K562 (cell line): ENCODE data around the gene DRGX. TPM values are rescaled to one million over a fixed set of nuclear protein-coding genes. Genes with fewer than 3 reads are reported as not detected.
A peak's percentile ranks its signal among the peaks of the same experiment; 100 is the strongest.

Experiments used
- ATAC-seq: fragments of 200-7000 bp; cut with Tn5 transposase; 3 replicates; pipeline ENCODE4 v1.9.1; 2020; ENCODE audit warnings: moderate library complexity
- BruUV-seq: library from RNA; stranded (reverse); fragments of 400-500 nt; replicated peaks from 2 replicates; lab custom pipeline; 2021; lab: Mats Ljungman, UMichigan
- CTCF ChIA-PET: fragments of 300-600 bp; formaldehyde crosslinking; extraction: SDS; loops from one replicate; lab custom pipeline; 2021; ENCODE audit warnings: low intra/inter-chr PET ratio; lab: Yijun Ruan, JAX
- POLR2A ChIA-PET: fragments of 300-600, 350-650 bp; sonication (Branson Sonifier 250); formaldehyde crosslinking; extraction: SDS; loops from one replicate; lab custom pipeline; 2021; ENCODE audit warnings: antibody characterized with exemption, inconsistent platforms; lab: Yijun Ruan, JAX
- DNase-seq, 4 experiments: peaks; one replicate each; pipeline versions ENCODE4 v3.0.0 to v3.0.0-alpha.2; 2011 to 2018; ENCODE audit warnings: low spot score in 3 of 4, mixed read lengths in 3 of 4; ENCODE audit errors: extremely low read depth in 1 of 4
- FAIRE-seq: peaks from 2 replicates; lab custom pipeline; 2011; peaks lifted over from hg19 to GRCh38; lab: Jason Lieb, UNC
- H2AFZ ChIP-seq: 2 replicates; pipeline ENCODE4 v1.6.0; 2011; ENCODE audit warnings: low read depth, low read length, control low read depth, inconsistent platforms
- H3K27ac ChIP-seq: fragments of 200-600 bp; 3 replicates; pipeline ENCODE4 v1.8.0; 2011; ENCODE audit warnings: low read depth, mild to moderate bottlenecking, control low read depth, inconsistent platforms, low read length, moderate library complexity, mixed read lengths; ENCODE audit errors: extremely low read depth
- H3K27me3 ChIP-seq, 2 experiments: fragments of 300-600 bp in 1 of 2; 2 replicates in 1 of 2; 3 replicates in 1 of 2; pipeline versions ENCODE4 v1.6.0 to v1.8.0; 2011; ENCODE audit warnings: inconsistent platforms in 2 of 2, low read length in 2 of 2, mild to moderate bottlenecking in 1 of 2, mixed read lengths in 1 of 2, moderate library complexity in 1 of 2; ENCODE audit not compliant: control insufficient read depth in 2 of 2, insufficient read depth in 2 of 2
- H3K36me3 ChIP-seq: fragments of 300-600 bp; 3 replicates; pipeline ENCODE4 v1.8.0; 2011; ENCODE audit warnings: mild to moderate bottlenecking, low read length, inconsistent platforms; ENCODE audit not compliant: control insufficient read depth, insufficient read depth
- H3K4me1 ChIP-seq, 2 experiments: fragments of 200-600 bp in 1 of 2; replicated peaks in 1 of 2; 2 replicates in 1 of 2; 3 replicates in 1 of 2; pipeline versions ENCODE4 v1.5.1 to v1.8.0; 2011; ENCODE audit warnings: inconsistent platforms in 2 of 2, low read length in 2 of 2, mild to moderate bottlenecking in 1 of 2, mixed read lengths in 1 of 2, moderate library complexity in 1 of 2; ENCODE audit not compliant: control insufficient read depth in 2 of 2, insufficient read depth in 2 of 2
- H3K4me2 ChIP-seq: 2 replicates; pipeline ENCODE4 v1.6.1; 2011; ENCODE audit warnings: low read length, control low read depth, inconsistent platforms, mixed read lengths; ENCODE audit not compliant: insufficient read depth
- H3K4me3 ChIP-seq: fragments of 200-600 bp; sonication (generic), shearing (Covaris generic); 2 replicates; pipeline ENCODE4 v1.5.1; 2016; ENCODE audit warnings: control low read depth, inconsistent platforms
- H3K79me2 ChIP-seq: fragments of 200-600 bp; 3 replicates; pipeline ENCODE4 v1.8.0; 2011; ENCODE audit warnings: low read length, inconsistent platforms; ENCODE audit not compliant: control insufficient read depth, insufficient read depth
- H3K9ac ChIP-seq, 2 experiments: 2 replicates each; pipeline versions ENCODE4 v1.6.0 to v1.6.1; 2011; ENCODE audit warnings: low read depth in 2 of 2, low read length in 2 of 2, control low read depth in 1 of 2, inconsistent platforms in 1 of 2, mild to moderate bottlenecking in 1 of 2, mixed read lengths in 1 of 2; ENCODE audit not compliant: insufficient read depth in 1 of 2
- H3K9me1 ChIP-seq: one replicate; pipeline ENCODE4 v1.6.0; 2011; ENCODE audit warnings: inconsistent platforms, mild to moderate bottlenecking, low read length, moderate library complexity; ENCODE audit not compliant: control insufficient read depth, insufficient read depth
- H3K9me3 ChIP-seq: replicated peaks from 2 replicates; pipeline ENCODE4 v1.5.1; 2011; ENCODE audit warnings: low read depth, low read length, inconsistent platforms; ENCODE audit not compliant: control insufficient read depth, insufficient read depth
- H4K20me1 ChIP-seq: replicated peaks from 2 replicates; pipeline ENCODE4 v1.6.1; 2011; ENCODE audit warnings: low read length, inconsistent platforms, mixed read lengths; ENCODE audit not compliant: control insufficient read depth, insufficient read depth
- ARNT ChIP-seq, 2 experiments: fragments of 450-650 bp; IDR thresholded peaks; 2 replicates each; pipeline ENCODE4 v1.6.1; 2016; ENCODE audit warnings: mild to moderate bottlenecking in 1 of 2
- CEBPB ChIP-seq: fragments of 450-650 bp; IDR thresholded peaks from 2 replicates; pipeline ENCODE4 v1.6.1; 2016; ENCODE audit warnings: missing genetic modification characterization, missing compliant biosample characterization
- CEBPG ChIP-seq, 3 experiments: fragments of 200-800 bp in 1 of 3; sonication (Bioruptor generic) in 1 of 3; sonication (generic) in 1 of 3; formaldehyde crosslinking in 1 of 3; IDR thresholded peaks in 2 of 3; conservative IDR thresholded peaks in 1 of 3; 2 replicates each; pipeline versions ENCODE4 v1.6.1 to v1.8.0; 2016 to 2022; ENCODE audit warnings: missing compliant biosample characterization in 2 of 3, missing genetic modification characterization in 2 of 3, mild to moderate bottlenecking in 1 of 3, missing genetic modification reagents in 1 of 3
- CXXC5 ChIP-seq: fragments of 250-450 bp; sonication (Bioruptor Pico); IDR thresholded peaks from 2 replicates; pipeline ENCODE4 v1.8.0; 2022; ENCODE audit warnings: inconsistent platforms, mild to moderate bottlenecking, moderate library complexity
- KDM1A ChIP-seq, 2 experiments: fragments of 450-650 bp; IDR thresholded peaks; 2 replicates each; pipeline ENCODE4 v1.6.1; 2016; ENCODE audit warnings: mild to moderate bottlenecking in 2 of 2
- KLF10 ChIP-seq: fragments of 250-450 bp; sonication (Bioruptor Pico); IDR thresholded peaks from 2 replicates; pipeline ENCODE4 v1.6.1; 2021; ENCODE audit warnings: matching md5 sums
- SRSF3 ChIP-seq: fragments of 200-400 bp; formaldehyde crosslinking; IDR thresholded peaks from 2 replicates; pipeline ENCODE4 v1.6.1; 2016; ENCODE audit warnings: mild to moderate bottlenecking, low read length, moderate library complexity; ENCODE audit not compliant: insufficient read depth
- TCFL5 ChIP-seq: fragments of 250-450 bp; sonication (Bioruptor Pico); conservative IDR thresholded peaks from 2 replicates; pipeline ENCODE4 v1.6.1; 2021; ENCODE audit warnings: mild to moderate bottlenecking, moderate library complexity, matching md5 sums
- TRIM24 ChIP-seq, 2 experiments: fragments of 450-650 bp; IDR thresholded peaks; 2 replicates each; pipeline ENCODE4 v1.6.1; 2016
- ZBED1 ChIP-seq: IDR thresholded peaks from 2 replicates; pipeline ENCODE4 v1.6.1; 2014
- ZNF197 ChIP-seq: fragments of 200-800 bp; sonication (Bioruptor generic); IDR thresholded peaks from 2 replicates; pipeline ENCODE4 v1.6.1; 2016; ENCODE audit warnings: low read depth, missing genetic modification characterization, missing compliant biosample characterization
- ZNF431 ChIP-seq: sonication (generic); formaldehyde crosslinking; IDR thresholded peaks from 2 replicates; pipeline ENCODE4 v1.8.0; 2022; ENCODE audit warnings: mild to moderate bottlenecking, missing genetic modification reagents
- ZSCAN32 ChIP-seq: fragments of 450-650 bp; formaldehyde crosslinking; IDR thresholded peaks from 2 replicates; pipeline ENCODE4 v1.4.0; 2020; ENCODE audit warnings: mild to moderate bottlenecking, moderate library complexity
- WGBS: fragments of 100-300 bp; shearing (Covaris generic); methylation state at CpG from one replicate; pipeline ENCODE4 v1.1.6; 2016; ENCODE audit warnings: low coverage, mixed read lengths; ENCODE audit not compliant: insufficient coverage; ENCODE audit errors: missing lambda C conversion rate; 5-methylcytosine and 5-hydroxymethylcytosine counted together
- in situ Hi-C: fragments of 300-500 bp; cut with MboI; formaldehyde crosslinking; loops from 4 replicates; pipeline ENCODE4 v1.15.0; 2018; ENCODE audit warnings: inconsistent platforms, mixed read lengths
- intact Hi-C: fragments of 100-400 bp; cut with micrococcal nuclease; formaldehyde crosslinking; loops from 2 replicates; pipeline ENCODE4 v1.14.2; 2022
- polyA plus RNA-seq, 8 experiments: library from polyadenylated mRNA; depleted of rRNA in 4 of 8; stranded (reverse) in 5 of 8; unstranded in 3 of 8; fragments of >200 nt; fragmentation: Nextera tagmentation in 2 of 8; fragmentation: Illumina TruSeq in 1 of 8; extraction: Ambion mirVana in 2 of 8; extraction: Trizol in 1 of 8; gene quantifications; 2 replicates each; pipeline versions ENCODE4 v1.2.1 to v1.2.3, GENCODE V29; 2011 to 2014; ENCODE audit warnings: inconsistent platforms in 1 of 8, missing spikeins in 1 of 8
- total RNA-seq, 7 experiments: library from RNA; depleted of rRNA in 6 of 7; stranded (reverse); fragments of >200 nt in 6 of 7; fragmentation: Illumina TruSeq in 2 of 7; extraction: Trizol in 2 of 7; gene quantifications; 2 replicates each; pipeline versions ENCODE4 v1.2.1 to v1.2.3, GENCODE V29; 2011 to 2021; ENCODE audit warnings: low replicate concordance in 1 of 7
- TF ChIP-seq, protein P1 (sequence below): fragments of 450-650 bp; formaldehyde crosslinking; IDR thresholded peaks from 2 replicates; pipeline ENCODE4 v1.4.0; 2022; ENCODE audit warnings: mild to moderate bottlenecking, moderate library complexity
- TF ChIP-seq, protein P2 (sequence below), 2 experiments: fragments of 450-650 bp in 1 of 2; sonication (generic) in 1 of 2; formaldehyde crosslinking in 1 of 2; IDR thresholded peaks in 1 of 2; conservative IDR thresholded peaks in 1 of 2; 2 replicates each; pipeline versions ENCODE4 v1.6.1 to v1.8.1; 2016 to 2023; ENCODE audit warnings: mild to moderate bottlenecking in 2 of 2, moderate library complexity in 2 of 2, inconsistent platforms in 1 of 2, missing genetic modification reagents in 1 of 2
- TF ChIP-seq, protein P3 (sequence below): IDR thresholded peaks from 2 replicates; pipeline ENCODE4 v1.6.1; 2011; ENCODE audit warnings: borderline replicate concordance, low read depth, mild to moderate bottlenecking, moderate library complexity, low read length; ENCODE audit not compliant: insufficient read depth, poor library complexity, severe bottlenecking

DRGX gene
- total and polyA plus RNA-seq, 9 of the 15 experiments (the other 6 are each of a cell fraction or from before 2014, with no cell fraction given), result not detected

DNA sequence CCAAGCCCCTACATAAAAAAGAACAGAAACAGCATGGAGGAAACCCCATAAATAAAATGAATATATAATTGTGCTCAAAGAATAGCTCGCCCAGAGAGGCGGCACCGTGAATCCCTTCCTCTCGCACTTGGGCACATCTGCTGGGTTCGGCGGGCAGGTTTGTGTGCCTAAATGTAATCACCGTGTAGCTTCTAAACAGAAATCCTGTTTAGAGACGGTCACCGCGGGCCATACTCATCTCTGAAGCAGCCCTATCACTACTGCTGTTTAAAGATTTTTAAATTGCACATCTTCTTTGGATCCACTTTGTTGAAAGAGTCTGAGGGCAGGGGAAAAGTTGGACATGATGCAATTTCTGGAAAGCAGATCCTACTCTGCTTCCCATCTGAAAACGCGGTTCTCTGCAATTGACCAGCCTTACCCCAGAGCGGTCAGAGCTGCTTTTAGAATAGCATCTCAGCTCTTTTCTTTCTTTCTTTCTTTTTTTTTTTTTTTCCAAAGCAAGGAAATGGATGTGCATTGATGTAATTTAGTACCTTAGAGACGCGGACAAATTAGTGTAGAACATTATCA, 6.4 kb downstream of the DRGX start:
- peaks cover 38 to 70% of the 10 kb centered on the region in 2 experiments for H3K27me3 ChIP-seq
- WGBS, result 2% methylated on average over 15 of the region's 15 CpGs
- FAIRE-seq, result peak; percentile 51

More for the DNA sequence above, 6.4 kb downstream of the DRGX start:
- Histone ChIP-seq H3K9ac (no peak overlapping the region), H3K27ac (no peak overlapping the region), H3K4me1 (peaks cover 0 to 5% of the 10 kb centered on the region in 2 experiments; a peak in 1 of 5 replicates), H3K4me2 (peak overlapping the region; percentile 39; the same call in 1 of the 2 replicates), H2AFZ (no peak overlapping the region), H3K79me2 (no peaks in the 10 kb centered on the region), H3K36me3 (no peaks in the 10 kb centered on the region), H4K20me1 (no peaks in the 10 kb centered on the region), H3K4me3 (no peak overlapping the region), H3K9me3 (no peaks in the 10 kb centered on the region), H3K9me1 (no peaks in the 10 kb centered on the region)
- POLR2A ChIA-PET, result interaction anchor here (0.6 to 1.0 kb wide), 4 partner anchors 9 to 174 kb away, joined by 3 to 5 read pairs (median 3); no protein-coding TSS in a partner anchor
- intact Hi-C loops, result no loop called here
- ATAC-seq, result peak; percentile 57
- TF ChIP-seq ARNT (IDR thresholded peaks at IDR 0.05) (no peak), ZBED1 (no peak), TCFL5 (CRISPR knock-in tag) (no peak), ZNF431 (CRISPR knock-in tag) (no peak), ZSCAN32 (CRISPR knock-in tag) (0 out of 2 replicates have a peak, but pooled peaks have one; percentile 11), ZNF197 (CRISPR knock-in tag) (0 out of 2 replicates have a peak, but pooled peaks have one; percentile 25), SRSF3 (no peak), KDM1A (IDR thresholded peaks at IDR 0.05) (no peak), KLF10 (CRISPR knock-in tag) (no peak), TRIM24 (IDR thresholded peaks at IDR 0.05) (peak; percentile 38 to 55; a peak in 2 of 4 replicates), CEBPB (tag) (0 out of 2 replicates have a peak, but pooled peaks have one; percentile 14), CEBPG (CRISPR knock-in tag; IDR thresholded peaks at IDR 0.05) (peak; percentile 75; the same call in 1 of the 2 replicates), CEBPG (tag; conservative IDR thresholded peaks at IDR 0.05 in 1 of 2, IDR thresholded peaks at IDR 0.05 in 1 of 2) (peak; percentile 57 to 96), CXXC5 (CRISPR knock-in tag) (0 out of 2 replicates have a peak, but pooled peaks have one; percentile 32)
- TF ChIP-seq, protein P1, sequence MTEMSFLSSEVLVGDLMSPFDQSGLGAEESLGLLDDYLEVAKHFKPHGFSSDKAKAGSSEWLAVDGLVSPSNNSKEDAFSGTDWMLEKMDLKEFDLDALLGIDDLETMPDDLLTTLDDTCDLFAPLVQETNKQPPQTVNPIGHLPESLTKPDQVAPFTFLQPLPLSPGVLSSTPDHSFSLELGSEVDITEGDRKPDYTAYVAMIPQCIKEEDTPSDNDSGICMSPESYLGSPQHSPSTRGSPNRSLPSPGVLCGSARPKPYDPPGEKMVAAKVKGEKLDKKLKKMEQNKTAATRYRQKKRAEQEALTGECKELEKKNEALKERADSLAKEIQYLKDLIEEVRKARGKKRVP (CRISPR knock-in tag), result peak; percentile 49; the same call in 1 of the 2 replicates
- TF ChIP-seq, protein P2, sequence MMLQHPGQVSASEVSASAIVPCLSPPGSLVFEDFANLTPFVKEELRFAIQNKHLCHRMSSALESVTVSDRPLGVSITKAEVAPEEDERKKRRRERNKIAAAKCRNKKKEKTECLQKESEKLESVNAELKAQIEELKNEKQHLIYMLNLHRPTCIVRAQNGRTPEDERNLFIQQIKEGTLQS (IDR thresholded peaks at IDR 0.05), result peak; percentile 58; the same call in 1 of the 2 replicates
- TF ChIP-seq, protein P2 (CRISPR knock-in tag; conservative IDR thresholded peaks at IDR 0.05), result no peak
- TF ChIP-seq, protein P3, sequence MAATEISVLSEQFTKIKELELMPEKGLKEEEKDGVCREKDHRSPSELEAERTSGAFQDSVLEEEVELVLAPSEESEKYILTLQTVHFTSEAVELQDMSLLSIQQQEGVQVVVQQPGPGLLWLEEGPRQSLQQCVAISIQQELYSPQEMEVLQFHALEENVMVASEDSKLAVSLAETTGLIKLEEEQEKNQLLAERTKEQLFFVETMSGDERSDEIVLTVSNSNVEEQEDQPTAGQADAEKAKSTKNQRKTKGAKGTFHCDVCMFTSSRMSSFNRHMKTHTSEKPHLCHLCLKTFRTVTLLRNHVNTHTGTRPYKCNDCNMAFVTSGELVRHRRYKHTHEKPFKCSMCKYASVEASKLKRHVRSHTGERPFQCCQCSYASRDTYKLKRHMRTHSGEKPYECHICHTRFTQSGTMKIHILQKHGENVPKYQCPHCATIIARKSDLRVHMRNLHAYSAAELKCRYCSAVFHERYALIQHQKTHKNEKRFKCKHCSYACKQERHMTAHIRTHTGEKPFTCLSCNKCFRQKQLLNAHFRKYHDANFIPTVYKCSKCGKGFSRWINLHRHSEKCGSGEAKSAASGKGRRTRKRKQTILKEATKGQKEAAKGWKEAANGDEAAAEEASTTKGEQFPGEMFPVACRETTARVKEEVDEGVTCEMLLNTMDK, result no peak
- CTCF ChIA-PET, result no interaction called here
- BruUV-seq, result no TSS peak
- DNase-seq, result no peak
- in situ Hi-C loops, result no loop called here
